H1 (cell line): Measurements from ENCODE around the gene DPP8. TPM values are rescaled to one million over a fixed set of nuclear protein-coding genes. Genes with fewer than 3 reads are reported as not detected.

Experiments used
- CTCF ChIA-PET: fragments of 300-600 bp; sonication (Branson Sonifier 250); formaldehyde crosslinking; loops from one replicate; lab custom pipeline; 2021; ENCODE audit not compliant: partially characterized antibody; lab: Charles Lee
- POLR2A ChIA-PET: fragments of 300-600 bp; sonication (Branson Sonifier 250); formaldehyde crosslinking; loops from one replicate; lab custom pipeline; 2021; ENCODE audit warnings: inconsistent platforms; ENCODE audit not compliant: partially characterized antibody; lab: Charles Lee
- DNase-seq, 2 experiments: peaks; one replicate each; pipeline versions ENCODE4 v3.0.0 to v3.0.0-alpha.2; 2010 to 2022; ENCODE audit warnings: low spot score in 2 of 2, low read depth in 1 of 2, mixed read lengths in 1 of 2
- FAIRE-seq: peaks from 2 replicates; lab custom pipeline; 2011; peaks lifted over from hg19 to GRCh38; lab: Jason Lieb, UNC
- H2AFZ ChIP-seq: 2 replicates; pipeline ENCODE4 v1.8.1; 2012; ENCODE audit warnings: low read length, inconsistent platforms
- H2AK5ac ChIP-seq: 2 replicates; pipeline ENCODE4 v1.6.1; 2013; ENCODE audit warnings: low read depth, low read length
- H2BK120ac ChIP-seq: replicated peaks from 2 replicates; pipeline ENCODE3; 2013; ENCODE audit warnings: low read depth, low read length, inconsistent platforms
- H2BK12ac ChIP-seq: 2 replicates; pipeline ENCODE4 v1.6.1; 2013; ENCODE audit warnings: low read depth, low read length
- H2BK15ac ChIP-seq: 2 replicates; pipeline ENCODE4 v1.6.1; 2013; ENCODE audit warnings: low read length
- H2BK20ac ChIP-seq: 2 replicates; pipeline ENCODE4 v1.6.1; 2013; ENCODE audit warnings: low read length
- H2BK5ac ChIP-seq: 2 replicates; pipeline ENCODE4 v1.6.1; 2013; ENCODE audit warnings: low read depth, low read length
- H3K14ac ChIP-seq: 2 replicates; pipeline ENCODE4 v1.6.1; 2013; ENCODE audit warnings: inconsistent platforms; ENCODE audit not compliant: insufficient read length
- H3K18ac ChIP-seq: 2 replicates; pipeline ENCODE4 v1.6.1; 2013; ENCODE audit warnings: low read length; ENCODE audit errors: extremely low read depth
- H3K23ac ChIP-seq: 2 replicates; pipeline ENCODE4 v1.6.1; 2013; ENCODE audit warnings: inconsistent platforms; ENCODE audit not compliant: insufficient read length
- H3K23me2 ChIP-seq: 2 replicates; pipeline ENCODE4 v1.6.1; 2013; ENCODE audit warnings: low read depth, low read length
- H3K27ac ChIP-seq: 2 replicates; pipeline ENCODE4 v1.6.1; 2011; ENCODE audit warnings: low read depth, low read length, inconsistent platforms
- H3K27me3 ChIP-seq, 4 experiments: replicated peaks in 1 of 4; 1 replicate in 1 of 4; 2 replicates in 3 of 4; pipeline versions ENCODE4 v1.6.1 to v1.8.1; 2011 to 2013; ENCODE audit warnings: low read length in 3 of 4, mild to moderate bottlenecking in 3 of 4, inconsistent platforms in 2 of 4, mixed read lengths in 2 of 4, moderate library complexity in 1 of 4; ENCODE audit not compliant: control insufficient read depth in 3 of 4, insufficient read depth in 3 of 4; ENCODE audit errors: extremely low read depth in 1 of 4
- H3K36me3 ChIP-seq, 4 experiments: 2 replicates each; pipeline versions ENCODE4 v1.6.1 to v1.8.1; 2011 to 2013; ENCODE audit warnings: mild to moderate bottlenecking in 4 of 4, low read length in 3 of 4, moderate library complexity in 2 of 4, control low read depth in 1 of 4, inconsistent platforms in 1 of 4; ENCODE audit not compliant: insufficient read depth in 4 of 4, control insufficient read depth in 2 of 4
- H3K4ac ChIP-seq: replicated peaks from 2 replicates; pipeline ENCODE3; 2013; ENCODE audit warnings: low read length, low read depth, mixed read lengths, inconsistent platforms; ENCODE audit not compliant: insufficient read length
- H3K4me1 ChIP-seq, 4 experiments: replicated peaks in 1 of 4; 1 replicate in 1 of 4; 2 replicates in 3 of 4; pipeline versions ENCODE4 v1.6.1 to v1.8.1; 2011 to 2013; ENCODE audit warnings: low read length in 3 of 4, inconsistent platforms in 2 of 4, mixed read lengths in 1 of 4; ENCODE audit not compliant: insufficient read depth in 4 of 4, control insufficient read depth in 3 of 4
- H3K4me2 ChIP-seq, 2 experiments: 2 replicates each; pipeline versions ENCODE4 v1.6.1 to v1.8.1; 2011 to 2013; ENCODE audit warnings: low read depth in 2 of 2, low read length in 2 of 2, control low read depth in 1 of 2, inconsistent platforms in 1 of 2, mild to moderate bottlenecking in 1 of 2; ENCODE audit not compliant: insufficient read depth in 1 of 2
- H3K4me3 ChIP-seq, 4 experiments: fragments of 200-600, 300-600 bp in 1 of 4; sonication (generic), shearing (Covaris generic), sonication (Bioruptor Twin) in 1 of 4; 2 replicates each; pipeline versions ENCODE4 v1.5.1 to v1.8.1; 2011 to 2016; ENCODE audit warnings: low read length in 4 of 4, low read depth in 3 of 4, control low read depth in 2 of 4, inconsistent platforms in 2 of 4, mild to moderate bottlenecking in 2 of 4, mixed read lengths in 1 of 4, moderate library complexity in 1 of 4; ENCODE audit not compliant: insufficient read depth in 2 of 4; ENCODE audit errors: extremely low read depth in 1 of 4
- H3K56ac ChIP-seq: replicated peaks from 2 replicates; pipeline ENCODE3; 2013; ENCODE audit warnings: low read depth, mild to moderate bottlenecking, mixed read lengths, low read length, inconsistent platforms; ENCODE audit not compliant: insufficient read length
- H3K79me1 ChIP-seq: 2 replicates; pipeline ENCODE4 v1.6.1; 2013; ENCODE audit warnings: low read depth, low read length, control low read depth
- H3K79me2 ChIP-seq, 2 experiments: 2 replicates each; pipeline versions ENCODE4 v1.6.1 to v1.8.1; 2012 to 2013; ENCODE audit warnings: low read length in 2 of 2, mild to moderate bottlenecking in 2 of 2, inconsistent platforms in 1 of 2; ENCODE audit not compliant: insufficient read depth in 2 of 2, control insufficient read depth in 1 of 2
- H3K9ac ChIP-seq, 4 experiments: replicated peaks in 1 of 4; 1 replicate in 1 of 4; 2 replicates in 3 of 4; pipeline versions ENCODE4 v1.6.1 to v1.8.1; 2011 to 2013; ENCODE audit warnings: low read depth in 3 of 4, low read length in 3 of 4, control low read depth in 2 of 4, mild to moderate bottlenecking in 2 of 4, moderate library complexity in 2 of 4, inconsistent platforms in 1 of 4; ENCODE audit errors: extremely low read depth in 1 of 4
- H3K9me3 ChIP-seq, 2 experiments: 2 replicates each; pipeline versions ENCODE4 v1.6.1 to v1.8.1; 2012 to 2013; ENCODE audit warnings: mild to moderate bottlenecking in 2 of 2, moderate library complexity in 2 of 2, control low read depth in 1 of 2, inconsistent platforms in 1 of 2, low read depth in 1 of 2, low read length in 1 of 2, mixed read lengths in 1 of 2; ENCODE audit not compliant: insufficient read depth in 2 of 2
- H4K20me1 ChIP-seq, 2 experiments: replicated peaks in 1 of 2; 2 replicates each; pipeline versions ENCODE3 to v1.8.1; 2011 to 2013; ENCODE audit warnings: inconsistent platforms in 2 of 2, low read length in 2 of 2, mild to moderate bottlenecking in 1 of 2; ENCODE audit not compliant: insufficient read depth in 2 of 2, control insufficient read depth in 1 of 2
- H4K5ac ChIP-seq: 2 replicates; pipeline ENCODE4 v1.6.1; 2013; ENCODE audit warnings: low read length, low read depth, mixed read lengths, inconsistent platforms; ENCODE audit not compliant: insufficient read length
- H4K8ac ChIP-seq: 2 replicates; pipeline ENCODE4 v1.8.0; 2013; ENCODE audit warnings: mild to moderate bottlenecking, moderate library complexity, low read length, inconsistent platforms; ENCODE audit not compliant: insufficient read depth; ENCODE audit errors: extremely low read depth
- H4K91ac ChIP-seq: replicated peaks from 2 replicates; pipeline ENCODE3; 2013; ENCODE audit warnings: low read length, mixed read lengths, inconsistent platforms; ENCODE audit not compliant: insufficient read length
- SIN3A ChIP-seq, 2 experiments: IDR thresholded peaks in 1 of 2; conservative IDR thresholded peaks in 1 of 2; 2 replicates each; pipeline ENCODE4 v1.6.1; 2011 to 2012; ENCODE audit warnings: low read length in 2 of 2, improper control_type of control experiment in 1 of 2, low read depth in 1 of 2, mild to moderate bottlenecking in 1 of 2
- WGBS, 2 experiments: shearing (Covaris generic) in 1 of 2; methylation state at CpG; one replicate each; pipeline versions ENCODE4 v1.1.6 to v1.1.7; 2013 to 2015; ENCODE audit warnings: low lambda C conversion rate in 2 of 2, mixed read lengths in 2 of 2, inconsistent platforms in 1 of 2, low coverage in 1 of 2, missing lambda C conversion rate in 1 of 2; ENCODE audit not compliant: insufficient replicate concordance in 2 of 2, insufficient coverage in 1 of 2, insufficient read length in 1 of 2; ENCODE audit errors: extremely low coverage in 1 of 2, missing lambda C conversion rate in 1 of 2; 5-methylcytosine and 5-hydroxymethylcytosine counted together
- polyA plus RNA-seq, 7 experiments: library from polyadenylated mRNA; depleted of rRNA in 3 of 7; stranded (reverse) in 5 of 7; unstranded in 2 of 7; fragments of >200 nt in 5 of 7; fragments of 200-250 nt in 2 of 7; gene quantifications; 1 replicate in 5 of 7; 2 replicates in 1 of 7; 4 replicates in 1 of 7; pipeline versions ENCODE4 v1.2.1 to v1.2.3, GENCODE V29; 2011 to 2013; ENCODE audit warnings: missing spikeins in 2 of 7, mixed read lengths in 2 of 7
- total RNA-seq: library from RNA; stranded (reverse); fragmentation: NEBNext Ultra II Directional; extraction: Animal tissue kit (Norgen Biotek cat#: 25700); gene quantifications from 2 replicates; pipeline ENCODE4 v1.2.1, GENCODE V29; 2021

The DPP8 gene
- total and polyA plus RNA-seq, 2 of the 8 experiments (the other 6 are each of a cell fraction or from before 2014, with no cell fraction given) = 9.9 to 26.0 TPM

DNA sequence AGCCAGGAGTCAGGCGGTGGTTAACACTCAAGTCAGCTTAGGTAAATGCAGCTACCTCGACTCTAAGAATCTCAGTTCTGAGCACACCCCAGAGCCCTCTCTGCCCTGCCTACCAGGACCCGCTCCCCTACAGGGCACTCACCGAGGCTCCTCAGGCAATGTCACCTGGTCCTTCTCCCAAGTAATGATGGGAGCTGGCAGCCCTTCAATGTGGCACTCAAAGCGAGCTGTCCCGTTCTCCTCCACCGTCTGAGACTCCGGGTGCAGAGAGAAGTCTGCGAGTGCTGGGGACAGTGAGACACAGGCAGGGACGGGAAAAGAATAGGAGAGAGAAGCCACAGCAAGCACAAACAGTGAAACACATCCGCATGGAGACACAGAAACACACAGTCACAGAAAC is 107.5 kb downstream of the DPP8 start:
- POLR2A ChIA-PET = interaction anchor here (0.9 to 15.2 kb wide), 4 partner anchors 7 to 119 kb away, joined by 3 to 229 read pairs (median 5); partner anchors contain the start of gene IGDCC4
- no peak for TF ChIP-seq SIN3A (conservative IDR thresholded peaks at IDR 0.05 in 1 of 2, IDR thresholded peaks at IDR 0.05 in 1 of 2; ENCODE audit: low read depth in 1 of 2, low read length in 2 of 2)

More for the DNA sequence above, 107.5 kb downstream of the DPP8 start:
- Histone ChIP-seq H3K18ac (no peak overlapping the region), H3K79me2 (peaks cover 0 to 14% of the 10 kb centered on the region in 2 experiments; a peak in 2 of 4 replicates), H2BK120ac (no peak overlapping the region), H4K91ac (no peak overlapping the region), H3K27me3 (no peaks in the 10 kb centered on the region), H3K56ac (no peak overlapping the region), H2BK5ac (0 out of 2 replicates have a peak overlapping the region, but pooled peaks have one; percentile 58), H3K79me1 (peaks cover 3% of the 10 kb centered on the region; the same call in 1 of the 2 replicates), H3K4me2 (no peak overlapping the region), H4K5ac (no peak overlapping the region), H4K20me1 (no peaks in the 10 kb centered on the region), H3K23me2 (no peaks in the 10 kb centered on the region; the same call in 1 of the 2 replicates), H3K9ac (no peak overlapping the region), H3K27ac (no peak overlapping the region), H3K9me3 (no peaks in the 10 kb centered on the region), H3K14ac (no peak overlapping the region), H2BK20ac (peak overlapping the region; percentile 87), H3K23ac (no peak overlapping the region), H4K8ac (no peak overlapping the region), H2BK15ac (peak overlapping the region; percentile 83; the same call in 1 of the 2 replicates), H3K4me1 (peaks cover 18 to 31% (median 25%) of the 10 kb centered on the region in 4 experiments), H3K4me3 (no peak overlapping the region), H3K36me3 (no peaks in the 10 kb centered on the region), H2BK12ac (peak overlapping the region; percentile 85; the same call in 1 of the 2 replicates), H2AK5ac (no peak overlapping the region; the same call in 1 of the 2 replicates), H3K4ac (no peak overlapping the region), H2AFZ (no peak overlapping the region)
- 94% methylated on average over 11 of the region's 11 CpGs; no CpG with 5 or more reads in 1 of the 2 experiments for WGBS, 2 experiments
- DNase-seq (no peak), FAIRE-seq (no peak)
- CTCF ChIA-PET = interaction anchor here (0.6 to 14.6 kb wide), 7 partner anchors 10 to 219 kb away, joined by 3 to 180 read pairs (median 4); no protein-coding TSS in a partner anchor
